BLaER1 (cell line): ENCODE measurements around the gene AQP10.
"Not testable (repeated sequence)": the region's sequence is repeated elsewhere in the genome, so short reads cannot be mapped to it uniquely, and the experiment has no call there.

Experiments
- H3K27ac ChIP-seq: shearing (Covaris generic); formaldehyde crosslinking; 2 replicates; pipeline ENCODE4 v1.8.1; 2022
- H3K27me3 ChIP-seq: shearing (Covaris generic); formaldehyde crosslinking; 2 replicates; pipeline ENCODE4 v1.8.1; 2022
- H3K36me3 ChIP-seq: shearing (Covaris generic); formaldehyde crosslinking; 2 replicates; pipeline ENCODE4 v1.8.1; 2022
- H3K4me1 ChIP-seq: shearing (Covaris generic); formaldehyde crosslinking; 2 replicates; pipeline ENCODE4 v1.8.1; 2022
- H3K4me2 ChIP-seq: shearing (Covaris generic); formaldehyde crosslinking; 2 replicates; pipeline ENCODE4 v1.8.1; 2022
- H3K4me3 ChIP-seq: shearing (Covaris generic); formaldehyde crosslinking; 2 replicates; pipeline ENCODE4 v1.8.1; 2022
- H3K9ac ChIP-seq: shearing (Covaris generic); formaldehyde crosslinking; 2 replicates; pipeline ENCODE4 v1.8.1; 2022
- H3K9me3 ChIP-seq: shearing (Covaris generic); formaldehyde crosslinking; 2 replicates; pipeline ENCODE4 v1.8.1; 2022
- H4K20me1 ChIP-seq: shearing (Covaris generic); formaldehyde crosslinking; 2 replicates; pipeline ENCODE4 v1.8.1; 2022
- Cebpa-rat ChIP-seq: shearing (Covaris generic); IDR thresholded peaks from 2 replicates; pipeline ENCODE4 v1.8.1; 2022

AQP10 gene

GRCh38 chr1:154352581-154353459, 31.9 kb downstream of the AQP10 start:
- Histone ChIP-seq H3K9me3 (no peaks in the 10 kb centered on the region), H3K4me2 (peak overlapping the region; percentile 92), H3K4me3 (peak overlapping the region; percentile 60), H3K36me3 (peaks cover 28% of the 10 kb centered on the region), H4K20me1 (peaks cover 27% of the 10 kb centered on the region), H3K27ac (no peak overlapping the region), H3K9ac (peak overlapping the region; percentile 44; the same call in 1 of the 2 replicates), H3K4me1 (peaks cover 26% of the 10 kb centered on the region), H3K27me3 (peaks cover 16% of the 10 kb centered on the region)
- TF ChIP-seq Cebpa-rat, result no peak

GRCh38 chr1:154353460-154353904, 32.6 kb downstream of the AQP10 start:
- no peak for TF ChIP-seq Cebpa-rat
- H3K9ac ChIP-seq, result no peak overlapping the region

GRCh38 chr1:154353966-154354365, 33.1 kb downstream of the AQP10 start:
- Histone ChIP-seq H3K4me3 (no peak overlapping the region), H4K20me1 (peaks cover 16% of the 10 kb centered on the region), H3K9ac (no peak overlapping the region), H3K36me3 (peaks cover 17% of the 10 kb centered on the region), H3K4me2 (peak overlapping the region; percentile 92), H3K4me1 (peaks cover 26% of the 10 kb centered on the region), H3K27me3 (peaks cover 16% of the 10 kb centered on the region), H3K9me3 (no peaks in the 10 kb centered on the region), H3K27ac (no peak overlapping the region)
- no peak for TF ChIP-seq Cebpa-rat

More at GRCh38 chr1:154353460-154353904, 32.6 kb downstream of the AQP10 start:
- Histone ChIP-seq H3K27me3 (peaks cover 16% of the 10 kb centered on the region), H3K4me1 (peaks cover 26% of the 10 kb centered on the region), H3K4me3 (peak overlapping the region; percentile 60; the same call in 1 of the 2 replicates), H4K20me1 (peaks cover 21% of the 10 kb centered on the region), H3K4me2 (peak overlapping the region; percentile 92), H3K27ac (no peak overlapping the region), H3K36me3 (peaks cover 21% of the 10 kb centered on the region), H3K9me3 (no peaks in the 10 kb centered on the region)

GRCh38 chr1:154358519-154358918, 37.6 kb downstream of the AQP10 start:
- Histone ChIP-seq H3K27ac (no peak overlapping the region), H3K4me1 (peaks cover 4% of the 10 kb centered on the region), H3K9me3 (no peaks in the 10 kb centered on the region), H3K4me2 (no peak overlapping the region), H3K4me3 (no peak overlapping the region), H3K27me3 (no peaks in the 10 kb centered on the region), H3K36me3 (no peaks in the 10 kb centered on the region), H4K20me1 (no peaks in the 10 kb centered on the region), H3K9ac (no peak overlapping the region)
- TF ChIP-seq Cebpa-rat, result no peak

- no peak for TF ChIP-seq Cebpa-rat
- Histone ChIP-seq H3K4me1 (no peaks in the 10 kb centered on the region), H3K27ac (no peak overlapping the region), H3K27me3 (no peaks in the 10 kb centered on the region), H3K9me3 (no peaks in the 10 kb centered on the region), H3K4me2 (no peak overlapping the region), H3K4me3 (no peak overlapping the region), H4K20me1 (no peaks in the 10 kb centered on the region), H3K9ac (no peak overlapping the region), H3K36me3 (no peaks in the 10 kb centered on the region)
These were observed 39.4 kb downstream of the AQP10 start for GRCh38 chr1:154360288-154360687.

DNA sequence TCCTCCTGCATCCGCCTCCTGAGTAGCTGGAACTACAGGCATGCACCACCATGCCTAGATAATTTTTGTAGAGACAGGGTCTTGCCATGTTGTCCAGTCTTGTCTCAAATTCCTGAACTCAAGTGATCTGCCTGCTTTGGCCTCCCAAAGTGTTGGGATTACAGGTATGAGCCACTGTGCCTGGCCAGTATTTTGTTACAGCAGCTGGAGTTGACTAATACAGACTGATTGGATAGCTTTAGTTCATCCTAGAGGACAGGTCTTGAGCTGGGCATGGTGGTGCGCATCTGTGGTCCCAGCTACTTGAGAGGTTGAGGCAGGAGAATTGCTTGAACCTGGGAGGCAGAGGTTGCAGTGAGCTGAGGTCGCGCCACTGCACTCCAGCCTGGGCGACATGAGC, 40.0 kb downstream of the AQP10 start:
- not testable (repeated sequence) for H3K27ac ChIP-seq, H3K4me3 ChIP-seq, H3K36me3 ChIP-seq, H3K27me3 ChIP-seq, H3K9me3 ChIP-seq, H3K4me1 ChIP-seq, H3K4me2 ChIP-seq, H3K9ac ChIP-seq, H4K20me1 ChIP-seq

GRCh38 chr1:154361357-154361756, 40.5 kb downstream of the AQP10 start:
- H3K4me2 ChIP-seq, result no peak overlapping the region
- no peak overlapping the region for H3K9ac ChIP-seq
- H3K36me3 ChIP-seq, result no peaks in the 10 kb centered on the region
- H3K4me1 ChIP-seq, result no peaks in the 10 kb centered on the region
- H3K27me3 ChIP-seq, result no peaks in the 10 kb centered on the region
- no peaks in the 10 kb centered on the region for H3K9me3 ChIP-seq
- TF ChIP-seq Cebpa-rat, result no peak
- H4K20me1 ChIP-seq, result no peaks in the 10 kb centered on the region
- H3K27ac ChIP-seq, result no peak overlapping the region
- H3K4me3 ChIP-seq, result no peak overlapping the region

GRCh38 chr1:154371436-154371835, 50.5 kb downstream of the AQP10 start:
- H3K27ac ChIP-seq, result no peak overlapping the region
- no peak overlapping the region for H3K4me3 ChIP-seq
- H3K36me3 ChIP-seq, result no peaks in the 10 kb centered on the region
- H3K9me3 ChIP-seq, result no peaks in the 10 kb centered on the region
- H3K4me1 ChIP-seq, result 0 out of 2 replicates have a peak, but pooled peaks cover 4% of the 10 kb centered on the region
- H3K27me3 ChIP-seq, result no peaks in the 10 kb centered on the region
- TF ChIP-seq Cebpa-rat, result no peak
- no peak overlapping the region for H3K4me2 ChIP-seq
- H4K20me1 ChIP-seq, result no peaks in the 10 kb centered on the region
- H3K9ac ChIP-seq, result no peak overlapping the region

DNA sequence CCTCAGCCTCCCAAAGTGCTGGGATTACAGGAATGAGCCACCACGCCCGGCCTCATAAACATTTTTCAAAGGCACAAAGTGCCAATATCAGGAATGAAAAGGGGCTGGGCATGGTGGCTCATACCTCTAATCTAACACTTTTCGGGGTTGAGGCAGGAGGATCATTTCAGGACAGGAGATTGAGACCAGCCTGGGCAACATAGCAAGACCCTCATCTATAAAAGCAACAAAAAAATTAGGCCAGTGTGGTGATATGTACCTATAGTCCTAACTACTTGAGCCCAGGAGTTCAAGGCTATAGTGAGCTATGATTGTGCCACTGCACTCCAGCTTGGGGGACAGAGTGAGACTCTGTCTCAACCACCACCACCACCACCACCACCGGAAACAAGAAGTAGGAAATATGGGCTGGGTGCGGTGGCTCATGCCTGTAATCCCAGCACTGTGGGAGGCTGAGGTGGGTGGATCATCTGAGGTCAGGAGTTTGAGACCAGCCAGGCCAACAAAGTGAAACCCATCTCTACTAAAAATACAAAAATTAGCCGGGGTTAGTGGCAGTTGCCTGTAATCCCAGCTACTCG, 53.0 kb downstream of the AQP10 start:
- not testable (repeated sequence) for H3K36me3 ChIP-seq, H3K4me2 ChIP-seq, H4K20me1 ChIP-seq, H3K9ac ChIP-seq, H3K4me3 ChIP-seq, H3K9me3 ChIP-seq, H3K27ac ChIP-seq, H3K27me3 ChIP-seq
- peaks cover 14% of the 10 kb centered on the region for H3K4me1 ChIP-seq
